GM20000 (cell line): ENCODE results near the gene IL36G.

Experiments
- DNase-seq: peaks from one replicate; pipeline ENCODE4 v3.0.0; 2012; ENCODE audit warnings: low spot score
- TF ChIP-seq, protein P1 (sequence below): IDR thresholded peaks from 2 replicates; pipeline ENCODE4 v1.5.1; 2012; ENCODE audit warnings: mild to moderate bottlenecking, control low read depth; ENCODE audit errors: extremely low read depth, missing control alignments

Gene IL36G

DNA sequence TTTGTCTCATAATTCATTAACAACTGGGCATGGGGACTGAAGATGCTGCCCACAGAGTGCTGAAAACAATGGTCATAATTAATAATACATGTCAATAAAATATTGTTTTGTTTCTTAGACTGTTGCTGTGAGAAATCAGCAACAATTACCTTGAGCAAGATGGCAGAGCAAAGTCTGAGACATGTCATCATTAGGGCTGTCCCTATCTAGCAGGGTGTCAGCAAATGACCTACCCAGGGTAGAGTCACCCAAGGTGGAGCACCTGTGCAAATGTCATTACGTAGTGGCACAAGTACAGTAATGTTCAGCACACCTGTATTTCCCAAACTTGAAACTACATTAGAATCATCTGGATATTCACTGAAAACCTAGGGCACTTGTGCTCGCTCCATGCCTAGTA is 16.8 kb downstream of the IL36G start:
- no peak for DNase-seq

DNA sequence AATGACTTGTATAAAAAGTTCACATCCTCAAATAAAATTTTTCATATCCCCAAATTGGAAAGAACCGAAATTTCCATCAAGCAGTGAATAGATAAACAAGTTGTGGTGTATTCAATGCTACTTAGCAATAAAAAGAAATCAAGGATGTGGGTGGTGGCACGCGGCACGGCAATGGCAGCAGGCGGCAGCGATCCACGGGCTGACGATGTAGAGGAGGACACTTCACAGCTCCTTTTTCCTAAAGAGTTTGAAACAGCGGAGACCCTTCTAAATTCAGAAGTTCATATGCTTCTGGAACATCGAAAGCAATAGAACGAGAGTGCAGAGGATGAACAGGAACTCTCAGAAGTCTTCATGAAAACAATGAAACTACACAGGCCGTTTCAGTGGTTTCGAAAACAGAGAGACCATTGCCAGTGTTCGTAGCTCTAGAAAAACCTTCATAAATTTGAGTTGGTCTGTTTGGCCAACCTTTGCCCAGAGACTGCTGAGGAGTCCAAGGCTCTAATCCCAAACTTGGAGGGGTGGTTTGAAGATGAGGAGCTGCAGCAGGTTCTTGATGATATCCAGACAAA is 17.6 kb downstream of the IL36G start:
- no peak for DNase-seq
- TF ChIP-seq, protein P1, sequence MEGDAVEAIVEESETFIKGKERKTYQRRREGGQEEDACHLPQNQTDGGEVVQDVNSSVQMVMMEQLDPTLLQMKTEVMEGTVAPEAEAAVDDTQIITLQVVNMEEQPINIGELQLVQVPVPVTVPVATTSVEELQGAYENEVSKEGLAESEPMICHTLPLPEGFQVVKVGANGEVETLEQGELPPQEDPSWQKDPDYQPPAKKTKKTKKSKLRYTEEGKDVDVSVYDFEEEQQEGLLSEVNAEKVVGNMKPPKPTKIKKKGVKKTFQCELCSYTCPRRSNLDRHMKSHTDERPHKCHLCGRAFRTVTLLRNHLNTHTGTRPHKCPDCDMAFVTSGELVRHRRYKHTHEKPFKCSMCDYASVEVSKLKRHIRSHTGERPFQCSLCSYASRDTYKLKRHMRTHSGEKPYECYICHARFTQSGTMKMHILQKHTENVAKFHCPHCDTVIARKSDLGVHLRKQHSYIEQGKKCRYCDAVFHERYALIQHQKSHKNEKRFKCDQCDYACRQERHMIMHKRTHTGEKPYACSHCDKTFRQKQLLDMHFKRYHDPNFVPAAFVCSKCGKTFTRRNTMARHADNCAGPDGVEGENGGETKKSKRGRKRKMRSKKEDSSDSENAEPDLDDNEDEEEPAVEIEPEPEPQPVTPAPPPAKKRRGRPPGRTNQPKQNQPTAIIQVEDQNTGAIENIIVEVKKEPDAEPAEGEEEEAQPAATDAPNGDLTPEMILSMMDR = no peak

More for the DNA sequence above, 16.8 kb downstream of the IL36G start:
- TF ChIP-seq, protein P1 = no peak

DNA sequence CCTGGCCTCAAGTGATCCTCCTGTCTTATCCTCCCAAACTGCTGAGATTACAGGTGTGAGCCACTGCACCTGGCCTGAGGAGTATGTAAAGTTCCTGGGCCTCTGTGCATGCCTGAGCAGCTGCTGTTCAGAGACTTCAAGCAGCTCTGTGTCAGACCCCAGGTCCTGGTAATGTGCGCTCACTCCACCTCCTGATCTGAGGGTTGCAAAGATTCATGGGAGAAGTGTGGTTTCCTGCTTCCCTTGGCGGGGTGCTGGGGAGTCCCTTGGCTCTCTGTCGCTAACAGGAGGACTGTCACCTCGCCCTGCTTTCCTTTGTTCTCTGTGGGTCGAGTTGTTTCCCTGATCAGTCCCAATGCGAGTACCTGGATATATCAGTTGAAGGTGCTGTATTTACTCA is 18.8 kb downstream of the IL36G start:
- peak; percentile 29 for DNase-seq
- TF ChIP-seq, protein P1 = no peak

DNA sequence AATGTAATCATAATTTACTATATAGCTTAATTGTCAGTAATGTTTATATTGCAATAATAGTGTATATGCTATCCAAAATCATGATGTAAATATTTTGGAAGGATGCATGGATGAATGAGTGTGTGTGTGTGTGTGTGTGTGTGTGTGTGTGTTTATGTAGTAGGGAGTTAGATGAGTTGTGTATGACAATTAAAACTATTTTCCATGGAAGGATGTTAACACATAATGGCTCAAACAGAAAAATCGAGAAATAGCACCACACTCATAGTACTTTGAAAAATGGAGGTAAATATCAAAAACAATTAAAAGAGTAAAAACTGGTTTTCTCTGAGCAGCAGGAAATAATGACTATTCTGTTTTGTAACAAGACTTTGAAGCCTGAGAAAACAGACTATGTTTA is 19.3 kb downstream of the IL36G start:
- TF ChIP-seq, protein P1 = no peak
- DNase-seq = no peak

DNA sequence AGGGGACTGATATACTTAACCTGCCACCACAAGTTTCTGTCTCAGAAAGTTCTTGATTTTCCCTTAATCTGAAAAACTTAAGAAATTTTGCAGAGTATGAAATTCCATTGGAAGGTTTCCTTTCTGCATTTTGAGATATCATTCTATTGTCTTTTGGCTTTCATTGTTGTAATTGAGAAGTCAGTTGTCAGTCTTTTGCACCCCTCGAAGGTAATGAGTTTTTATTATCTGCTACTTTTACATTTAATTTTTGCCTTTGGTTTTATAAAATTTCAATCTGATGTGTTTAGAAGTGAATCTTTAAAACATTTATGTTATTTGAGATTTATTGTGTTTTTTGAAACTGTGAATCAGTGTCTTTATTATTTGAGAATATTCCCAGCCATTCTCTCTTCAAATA is 22.6 kb downstream of the IL36G start:
- TF ChIP-seq, protein P1 = no peak
- no peak for DNase-seq

DNA sequence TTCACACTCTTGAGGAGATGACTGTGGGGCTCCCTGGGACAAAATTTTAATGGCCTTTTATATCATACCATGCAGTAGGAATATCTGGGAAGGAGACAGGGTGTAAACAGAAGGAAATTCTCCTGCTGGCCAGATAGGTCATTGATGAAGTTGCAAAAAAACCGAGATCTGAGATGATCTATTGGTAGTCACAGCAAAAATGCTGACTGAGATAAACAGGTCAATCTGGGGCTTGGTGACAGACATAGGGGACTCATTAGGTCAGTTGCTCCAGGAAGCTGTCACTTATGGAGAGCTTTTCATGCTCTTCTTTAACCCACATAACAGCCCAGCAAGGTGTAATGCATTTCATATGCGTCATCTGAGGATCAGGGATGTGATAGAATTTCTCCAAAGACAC is 24.9 kb downstream of the IL36G start:
- no peak for DNase-seq
- TF ChIP-seq, protein P1 = no peak

DNA sequence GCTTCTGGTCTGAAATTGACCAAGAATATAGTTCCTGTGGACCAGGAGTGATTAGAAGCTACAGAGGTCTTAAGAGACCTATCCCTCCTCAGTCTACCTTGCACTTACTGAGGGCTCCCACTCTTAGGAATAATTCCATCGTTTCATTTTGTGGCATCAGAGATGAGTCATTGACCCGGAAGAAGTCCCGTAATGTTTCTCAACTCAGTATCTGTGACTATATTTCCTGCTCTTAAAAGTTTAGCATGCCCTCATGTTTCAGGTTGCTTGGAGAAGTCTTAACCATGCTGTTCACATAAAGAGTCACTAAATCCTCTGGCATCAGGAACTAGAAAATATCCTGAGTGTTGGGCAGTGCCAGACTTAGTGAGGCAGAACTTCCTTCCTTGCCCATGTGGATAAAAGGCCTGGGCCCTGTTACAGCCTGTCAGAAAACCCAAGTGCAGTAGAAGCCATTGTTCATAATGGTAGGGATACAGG is 27.3 kb downstream of the IL36G start, which contains the start of gene IL36A:
Gene IL36A, plus strand, starts transcription at position 430 of the 480 bp plus-strand sequence. CDS start 413 bp downstream, outside the sequence.
- TF ChIP-seq, protein P1 = no peak
- DNase-seq = no peak
